Sigmoid colon (tissue), 4 donors: ENCODE data around the gene KCNJ9.

ENCODE experiments used
- POLR2A ChIP-seq, 2 donors: fragments of 450-650 bp; IDR thresholded peaks; one replicate each; pipeline ENCODE4 v1.6.1; 2016; ENCODE audit warnings: antibody characterized with exemption in 2 of 2, mild to moderate bottlenecking in 2 of 2, moderate library complexity in 2 of 2
- POLR2AphosphoS5 ChIP-seq, 4 donors: sonication (generic); formaldehyde crosslinking; IDR thresholded peaks; one replicate each; pipeline ENCODE4 v1.6.1; 2017; ENCODE audit warnings: antibody characterized with exemption in 4 of 4

DNA sequence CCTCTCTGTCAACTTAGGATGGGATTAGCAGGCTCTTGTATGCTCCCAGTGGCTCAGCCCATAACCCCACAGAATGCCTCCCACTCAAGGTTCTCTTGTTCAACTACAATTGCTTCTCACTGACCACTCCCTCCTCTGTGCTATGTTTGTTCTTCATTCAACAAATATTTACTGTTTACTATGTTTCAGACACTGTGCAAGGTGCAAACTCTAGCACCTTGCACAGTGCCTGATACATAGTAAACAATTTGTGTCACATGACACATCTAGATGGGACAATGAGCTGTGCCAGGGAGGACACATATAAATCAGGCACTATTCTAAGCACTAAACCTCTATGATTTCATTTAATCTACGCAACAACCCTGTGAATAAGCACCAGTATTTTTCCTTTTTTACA lies 49.6 kb downstream of the KCNJ9 start:
- TF ChIP-seq POLR2AphosphoS5 (IDR thresholded peaks at IDR 0.05) (no peak), POLR2A (IDR thresholded peaks at IDR 0.05) (no peak)
